ENCODE results near the gene PRR11.

The PRR11 gene

GRCh38 chr17:59139939-59140338 lies 15.6 kb upstream of the PRR11 start:
- no peak for TF ChIP-seq CTCF (IDR thresholded peaks at IDR 0.05; ENCODE audit: extremely low read depth, missing control alignments)
- DNase-seq (ENCODE audit: low spot score), result no peak

GRCh38 chr17:59141860-59142259 lies 13.7 kb upstream of the PRR11 start:
- DNase-seq (ENCODE audit: low spot score), result no peak
- no peak for TF ChIP-seq CTCF (IDR thresholded peaks at IDR 0.05; ENCODE audit: extremely low read depth, missing control alignments)

- no peak for DNase-seq (ENCODE audit: low spot score)
- no peak for TF ChIP-seq CTCF (IDR thresholded peaks at IDR 0.05; ENCODE audit: extremely low read depth, missing control alignments)
Measured at GRCh38 chr17:59145571-59146096, 9.9 kb upstream of the PRR11 start.

GRCh38 chr17:59149051-59149450 lies 6.5 kb upstream of the PRR11 start:
- no peak for TF ChIP-seq CTCF (IDR thresholded peaks at IDR 0.05; ENCODE audit: extremely low read depth, missing control alignments)
- no peak for DNase-seq (ENCODE audit: low spot score)

- TF ChIP-seq CTCF (IDR thresholded peaks at IDR 0.05; ENCODE audit: extremely low read depth, missing control alignments), result no peak
- no peak for DNase-seq (ENCODE audit: low spot score)
Measured at GRCh38 chr17:59149841-59150511, 5.6 kb upstream of the PRR11 start.

GRCh38 chr17:59151006-59151405 lies 4.5 kb upstream of the PRR11 start:
- no peak for TF ChIP-seq CTCF (IDR thresholded peaks at IDR 0.05; ENCODE audit: extremely low read depth, missing control alignments)
- DNase-seq (ENCODE audit: low spot score), result no peak

- TF ChIP-seq CTCF (IDR thresholded peaks at IDR 0.05; ENCODE audit: extremely low read depth, missing control alignments), result no peak
- DNase-seq (ENCODE audit: low spot score), result no peak
Measured at GRCh38 chr17:59151591-59151990, 4.0 kb upstream of the PRR11 start.

Measured in GM20000 (cell line).